Measurements from ENCODE around the gene SNX3.

Gene SNX3

GRCh38 chr6:108200186-108200585, 60.7 kb downstream of the SNX3 start:
- DNase-seq = no peak

- no peak for DNase-seq
Measured at GRCh38 chr6:108198761-108199498, 61.9 kb downstream of the SNX3 start.

GRCh38 chr6:108195209-108195608, 65.6 kb downstream of the SNX3 start:
- DNase-seq = no peak

- no peak for DNase-seq
Measured at GRCh38 chr6:108194503-108194902, 66.3 kb downstream of the SNX3 start.

GRCh38 chr6:108193835-108194234, 67.0 kb downstream of the SNX3 start:
- DNase-seq = no peak

- no peak for DNase-seq
Measured at GRCh38 chr6:108193131-108193530, 67.7 kb downstream of the SNX3 start.

GRCh38 chr6:108187519-108187918, 73.3 kb downstream of the SNX3 start:
- DNase-seq = no peak

- no peak for DNase-seq
Measured at GRCh38 chr6:108186226-108186625, 74.6 kb downstream of the SNX3 start.

- DNase-seq = no peak
Measured at GRCh38 chr6:108180776-108181175, 80.1 kb downstream of the SNX3 start.

- no peak for DNase-seq
Measured at GRCh38 chr6:108180266-108180665, 80.6 kb downstream of the SNX3 start.

- no peak for DNase-seq
Measured at GRCh38 chr6:108179741-108180140, 81.1 kb downstream of the SNX3 start.

- no peak for DNase-seq
Measured at GRCh38 chr6:108176281-108177089, 84.4 kb downstream of the SNX3 start.

GRCh38 chr6:108175592-108176279, 85.1 kb downstream of the SNX3 start:
- no peak for DNase-seq

GRCh38 chr6:108175176-108175591, 85.7 kb downstream of the SNX3 start:
- DNase-seq = no peak

GRCh38 chr6:108174371-108175175, 86.3 kb downstream of the SNX3 start:
- DNase-seq = no peak

GRCh38 chr6:108171918-108172516, 88.8 kb downstream of the SNX3 start:
- no peak for DNase-seq

GRCh38 chr6:108171291-108171917, 89.4 kb downstream of the SNX3 start:
- no peak for DNase-seq

- DNase-seq = no peak
Measured at GRCh38 chr6:108170332-108171290, 90.2 kb downstream of the SNX3 start.

GRCh38 chr6:108169464-108170331, 91.1 kb downstream of the SNX3 start:
- no peak for DNase-seq

Data from NCI-H446 (cell line).